ENCODE data around the gene TEX29.

TEX29 gene

GRCh38 chr13:111368091-111368490 is 47.6 kb downstream of the TEX29 start:
- DNase-seq (ENCODE audit: low read depth in 3 of 3) = no peak

GRCh38 chr13:111370147-111370546 is 49.7 kb downstream of the TEX29 start:
- no peak for DNase-seq (ENCODE audit: low read depth in 3 of 3)

- no peak for DNase-seq (ENCODE audit: low read depth in 3 of 3)
Observed at GRCh38 chr13:111370570-111371535, 50.4 kb downstream of the TEX29 start.

GRCh38 chr13:111371720-111372119 is 51.3 kb downstream of the TEX29 start:
- no peak for DNase-seq (ENCODE audit: low read depth in 3 of 3)

GRCh38 chr13:111372651-111373425 is 52.4 kb downstream of the TEX29 start:
- no peak for DNase-seq (ENCODE audit: low read depth in 3 of 3)

GRCh38 chr13:111373486-111373885 is 53.0 kb downstream of the TEX29 start:
- no peak for DNase-seq (ENCODE audit: low read depth in 3 of 3)

- no peak for DNase-seq (ENCODE audit: low read depth in 3 of 3)
Observed at GRCh38 chr13:111380431-111380830, 60.0 kb downstream of the TEX29 start.

GRCh38 chr13:111382411-111382810 is 62.0 kb downstream of the TEX29 start:
- no peak for DNase-seq (ENCODE audit: low read depth in 3 of 3)

- DNase-seq (ENCODE audit: low read depth in 3 of 3) = no peak
Observed at GRCh38 chr13:111382877-111383276, 62.4 kb downstream of the TEX29 start.

GRCh38 chr13:111383591-111384440 is 63.4 kb downstream of the TEX29 start:
- DNase-seq (ENCODE audit: low read depth in 3 of 3) = no peak

- peak in 1 of 3 experiments; percentile 7 for DNase-seq (ENCODE audit: low read depth in 3 of 3)
Observed at GRCh38 chr13:111384441-111385182, 64.2 kb downstream of the TEX29 start.

- no peak for DNase-seq (ENCODE audit: low read depth in 3 of 3)
Observed at GRCh38 chr13:111385183-111385857, 64.9 kb downstream of the TEX29 start.

GRCh38 chr13:111387026-111387871 is 66.8 kb downstream of the TEX29 start:
- DNase-seq (ENCODE audit: low read depth in 3 of 3) = no peak

GRCh38 chr13:111387945-111388600 is 67.6 kb downstream of the TEX29 start:
- no peak for DNase-seq (ENCODE audit: low read depth in 3 of 3)

GRCh38 chr13:111388851-111389500 is 68.5 kb downstream of the TEX29 start:
- DNase-seq (ENCODE audit: low read depth in 3 of 3) = peak in 1 of 3 experiments; percentile 44

- no peak for DNase-seq (ENCODE audit: low read depth in 3 of 3)
Observed at GRCh38 chr13:111389621-111390521, 69.4 kb downstream of the TEX29 start.

- no peak for DNase-seq (ENCODE audit: low read depth in 3 of 3)
Observed at GRCh38 chr13:111390522-111391270, 70.3 kb downstream of the TEX29 start.

Data from stimulated activated CD4-positive, alpha-beta T cell treated with anti-CD3 and anti-CD28 coated beads, TNF-alpha, amount 100 ng/mL, for 24 hours (primary cell).